NCI-H2029 (cell line): ENCODE data around the gene IL1RL2.

Experiments
- DNase-seq: peaks from one replicate; lab custom pipeline; 2025; lab: John Stamatoyannopoulos, UW

IL1RL2 gene

GRCh38 chr2:102186791-102187495 lies at the start of gene IL1RL2:
IL1RL2 (plus strand) TSS chr2:102187023; CDS start chr2:102187868, 845 bp downstream.
- DNase-seq: no peak

- no peak for DNase-seq
Observed at GRCh38 chr2:102137138-102137537, 49.7 kb upstream of the IL1RL2 start.

- DNase-seq: no peak
Observed at GRCh38 chr2:102138331-102138730, 48.5 kb upstream of the IL1RL2 start.

- DNase-seq: no peak
Observed at GRCh38 chr2:102139851-102140250, 47.0 kb upstream of the IL1RL2 start.

GRCh38 chr2:102140377-102140776 lies 46.4 kb upstream of the IL1RL2 start:
- DNase-seq: no peak

- DNase-seq: no peak
Observed at GRCh38 chr2:102141011-102141943, 45.5 kb upstream of the IL1RL2 start.

GRCh38 chr2:102141970-102142828 lies 44.6 kb upstream of the IL1RL2 start, which contains the start of gene IL1R1:
IL1R1 (plus strand) TSS chr2:102142746; CDS start chr2:102157725, 14,979 bp downstream.
- DNase-seq: no peak

GRCh38 chr2:102142829-102143449 lies 43.9 kb upstream of the IL1RL2 start:
- DNase-seq: no peak

- no peak for DNase-seq
Observed at GRCh38 chr2:102143450-102143985, 43.3 kb upstream of the IL1RL2 start.

GRCh38 chr2:102144128-102144527 lies 42.7 kb upstream of the IL1RL2 start:
- DNase-seq: no peak

- DNase-seq: no peak
Observed at GRCh38 chr2:102145107-102145506, 41.7 kb upstream of the IL1RL2 start.

GRCh38 chr2:102145934-102146333 lies 40.9 kb upstream of the IL1RL2 start:
- DNase-seq: no peak

GRCh38 chr2:102147935-102148334 lies 38.9 kb upstream of the IL1RL2 start:
- DNase-seq: no peak

GRCh38 chr2:102149243-102149642 lies 37.6 kb upstream of the IL1RL2 start:
- no peak for DNase-seq

GRCh38 chr2:102149644-102150455 lies 37.0 kb upstream of the IL1RL2 start:
- DNase-seq: no peak

GRCh38 chr2:102154364-102154763 lies 32.5 kb upstream of the IL1RL2 start:
- no peak for DNase-seq

GRCh38 chr2:102154946-102155702 lies 31.7 kb upstream of the IL1RL2 start:
- DNase-seq: no peak

- no peak for DNase-seq
Observed at GRCh38 chr2:102155703-102156515, 30.9 kb upstream of the IL1RL2 start.
